ENCODE data around the gene NPPB. TPM values are rescaled to one million over a fixed set of nuclear protein-coding genes. Genes with fewer than 3 reads are reported as not detected.

Gene NPPB
- total RNA-seq, 1 donor from 2014 or later = not detected

DNA sequence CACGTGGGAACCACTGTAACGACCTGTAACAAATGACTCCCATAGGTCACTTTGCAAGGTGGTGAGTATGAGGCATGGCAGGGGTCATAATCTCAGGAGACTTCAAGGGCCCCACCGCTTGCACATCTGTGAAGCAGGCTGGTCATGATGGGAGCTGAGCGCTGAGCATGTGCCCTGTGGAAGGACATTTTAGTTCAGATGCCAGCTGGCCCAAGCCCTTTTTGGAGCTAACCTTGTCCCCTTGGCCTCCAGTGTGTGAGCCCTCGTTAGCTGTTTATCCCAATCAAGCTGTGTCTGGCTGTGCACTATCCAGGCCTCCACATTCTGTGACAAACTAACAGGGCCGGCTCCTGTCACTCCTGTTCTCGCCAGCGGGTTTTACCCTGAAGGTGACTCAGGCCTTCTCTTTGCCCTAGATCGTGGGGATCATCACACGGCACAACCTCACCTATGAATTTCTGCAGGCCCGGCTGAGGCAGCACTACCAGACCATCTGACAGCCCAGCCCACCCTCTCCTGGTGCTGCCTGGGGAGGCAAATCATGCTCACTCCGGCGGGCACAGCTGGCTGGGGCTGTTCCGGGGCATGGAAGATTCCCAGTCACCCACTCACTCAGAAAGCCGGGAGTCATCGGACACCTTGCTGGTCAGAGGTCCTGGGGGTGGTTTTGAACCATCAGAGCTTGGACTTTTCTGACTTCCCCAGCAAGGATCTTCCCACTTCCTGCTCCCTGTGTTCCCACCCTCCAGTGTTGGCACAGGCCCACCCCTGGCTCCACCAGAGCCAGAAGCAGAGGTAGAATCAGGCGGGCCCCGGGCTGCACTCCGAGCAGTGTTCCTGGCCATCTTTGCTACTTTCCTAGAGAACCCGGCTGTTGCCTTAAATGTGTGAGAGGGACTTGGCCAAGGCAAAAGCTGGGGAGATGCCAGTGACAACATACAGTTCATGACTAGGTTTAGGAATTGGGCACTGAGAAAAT, 18.7 kb downstream of the NPPB start:
- TF ChIP-seq, protein P1, sequence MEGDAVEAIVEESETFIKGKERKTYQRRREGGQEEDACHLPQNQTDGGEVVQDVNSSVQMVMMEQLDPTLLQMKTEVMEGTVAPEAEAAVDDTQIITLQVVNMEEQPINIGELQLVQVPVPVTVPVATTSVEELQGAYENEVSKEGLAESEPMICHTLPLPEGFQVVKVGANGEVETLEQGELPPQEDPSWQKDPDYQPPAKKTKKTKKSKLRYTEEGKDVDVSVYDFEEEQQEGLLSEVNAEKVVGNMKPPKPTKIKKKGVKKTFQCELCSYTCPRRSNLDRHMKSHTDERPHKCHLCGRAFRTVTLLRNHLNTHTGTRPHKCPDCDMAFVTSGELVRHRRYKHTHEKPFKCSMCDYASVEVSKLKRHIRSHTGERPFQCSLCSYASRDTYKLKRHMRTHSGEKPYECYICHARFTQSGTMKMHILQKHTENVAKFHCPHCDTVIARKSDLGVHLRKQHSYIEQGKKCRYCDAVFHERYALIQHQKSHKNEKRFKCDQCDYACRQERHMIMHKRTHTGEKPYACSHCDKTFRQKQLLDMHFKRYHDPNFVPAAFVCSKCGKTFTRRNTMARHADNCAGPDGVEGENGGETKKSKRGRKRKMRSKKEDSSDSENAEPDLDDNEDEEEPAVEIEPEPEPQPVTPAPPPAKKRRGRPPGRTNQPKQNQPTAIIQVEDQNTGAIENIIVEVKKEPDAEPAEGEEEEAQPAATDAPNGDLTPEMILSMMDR (IDR thresholded peaks at IDR 0.05) = no peak
- Mint-ChIP-seq H3K9me3 (ENCODE audit: low read depth) (no peaks in the 10 kb centered on the region), H3K36me3 (ENCODE audit: low read depth) (peaks cover 47% of the 10 kb centered on the region), H3K27me3 (ENCODE audit: low read depth) (no peaks in the 10 kb centered on the region), H3K4me1 (ENCODE audit: low read depth) (peaks cover 20% of the 10 kb centered on the region), H3K4me3 (ENCODE audit: unreplicated experiment) (no peak overlapping the region), H3K27ac (ENCODE audit: unreplicated experiment) (no peak overlapping the region)
- no peak for DNase-seq (ENCODE audit: low spot score)

DNA sequence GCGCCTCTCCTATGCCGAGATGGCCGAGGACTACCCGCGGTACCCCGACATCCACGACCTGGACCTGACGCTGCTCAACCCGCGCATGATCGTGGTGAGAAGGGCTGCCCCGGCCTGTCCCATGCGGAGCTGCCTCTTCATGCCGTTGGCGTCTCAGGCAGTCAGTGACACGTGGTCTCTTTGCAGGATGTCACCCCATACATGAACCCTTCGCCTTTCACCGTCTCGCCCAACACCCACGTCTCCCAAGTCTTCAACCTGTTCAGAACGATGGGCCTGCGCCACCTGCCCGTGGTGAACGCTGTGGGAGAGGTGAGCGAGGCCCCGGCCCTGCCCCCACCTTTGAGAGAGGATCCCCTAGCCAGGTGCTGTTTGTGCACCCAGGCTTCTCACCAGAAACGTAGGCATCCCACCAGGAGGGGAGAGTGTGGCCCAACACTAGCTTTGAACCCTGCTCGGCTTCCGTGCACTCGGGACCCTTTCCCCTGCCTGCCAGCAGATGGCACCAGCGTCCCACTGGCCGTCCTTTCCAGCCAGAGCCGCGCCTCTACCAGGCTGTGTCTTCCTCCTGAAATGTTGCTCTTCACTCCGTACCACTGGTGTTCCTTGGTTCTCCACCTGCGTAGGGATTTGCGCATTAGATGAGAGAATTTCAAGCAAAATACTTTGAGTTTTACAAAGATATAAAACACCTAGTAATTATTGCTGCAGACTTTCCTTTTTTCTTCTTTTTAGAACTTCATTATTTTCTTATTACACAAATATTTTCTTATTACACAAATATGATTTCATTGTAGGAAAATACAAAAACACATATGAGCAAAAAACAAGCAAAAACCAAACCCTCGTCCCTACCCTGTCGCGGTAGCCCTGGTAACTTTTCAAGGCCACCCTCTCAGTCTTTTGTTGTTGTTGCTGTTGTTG, 20.1 kb downstream of the NPPB start:
- Mint-ChIP-seq H3K27ac (ENCODE audit: unreplicated experiment) (no peak overlapping the region), H3K4me3 (ENCODE audit: unreplicated experiment) (no peak overlapping the region), H3K27me3 (ENCODE audit: low read depth) (no peaks in the 10 kb centered on the region), H3K36me3 (ENCODE audit: low read depth) (peaks cover 46% of the 10 kb centered on the region), H3K9me3 (ENCODE audit: low read depth) (no peaks in the 10 kb centered on the region), H3K4me1 (ENCODE audit: low read depth) (peaks cover 20% of the 10 kb centered on the region)
- TF ChIP-seq, protein P1 (IDR thresholded peaks at IDR 0.05) = peak; percentile 96
- no peak for DNase-seq (ENCODE audit: low spot score)

DNA sequence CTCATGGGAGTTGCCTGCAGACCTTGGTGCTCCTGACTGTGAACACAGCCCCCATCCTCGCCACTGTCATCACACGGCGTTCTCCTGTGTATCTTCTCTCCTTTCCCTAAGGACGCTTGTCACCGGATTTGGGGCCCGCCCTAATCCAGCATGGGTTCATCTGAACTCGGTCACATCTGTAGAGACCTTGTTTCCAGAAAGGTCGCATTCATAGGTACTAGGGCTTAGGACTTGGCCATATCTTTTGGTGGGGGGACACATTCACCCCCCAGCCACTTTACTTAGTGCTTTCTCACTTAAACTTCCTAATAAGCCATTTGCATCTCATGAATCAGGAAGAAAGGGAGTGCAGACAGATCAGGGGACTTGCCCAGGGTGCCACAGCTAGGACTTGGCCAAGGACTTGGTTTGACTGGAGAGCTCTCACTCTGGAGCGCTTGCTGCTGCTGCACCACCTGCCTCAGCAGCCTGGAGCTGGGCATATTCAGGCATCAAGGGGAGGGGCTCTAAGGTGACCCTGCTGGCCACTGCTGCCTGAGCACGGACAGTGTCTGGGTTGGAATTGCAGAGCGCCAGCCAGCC, 20.9 kb downstream of the NPPB start:
- Mint-ChIP-seq H3K9me3 (ENCODE audit: low read depth) (no peaks in the 10 kb centered on the region), H3K36me3 (ENCODE audit: low read depth) (peaks cover 41% of the 10 kb centered on the region), H3K4me1 (ENCODE audit: low read depth) (peaks cover 20% of the 10 kb centered on the region), H3K4me3 (ENCODE audit: unreplicated experiment) (no peak overlapping the region), H3K27me3 (ENCODE audit: low read depth) (no peaks in the 10 kb centered on the region), H3K27ac (ENCODE audit: unreplicated experiment) (no peak overlapping the region)
- TF ChIP-seq, protein P1 (IDR thresholded peaks at IDR 0.05) = no peak
- no peak for DNase-seq (ENCODE audit: low spot score)

DNA sequence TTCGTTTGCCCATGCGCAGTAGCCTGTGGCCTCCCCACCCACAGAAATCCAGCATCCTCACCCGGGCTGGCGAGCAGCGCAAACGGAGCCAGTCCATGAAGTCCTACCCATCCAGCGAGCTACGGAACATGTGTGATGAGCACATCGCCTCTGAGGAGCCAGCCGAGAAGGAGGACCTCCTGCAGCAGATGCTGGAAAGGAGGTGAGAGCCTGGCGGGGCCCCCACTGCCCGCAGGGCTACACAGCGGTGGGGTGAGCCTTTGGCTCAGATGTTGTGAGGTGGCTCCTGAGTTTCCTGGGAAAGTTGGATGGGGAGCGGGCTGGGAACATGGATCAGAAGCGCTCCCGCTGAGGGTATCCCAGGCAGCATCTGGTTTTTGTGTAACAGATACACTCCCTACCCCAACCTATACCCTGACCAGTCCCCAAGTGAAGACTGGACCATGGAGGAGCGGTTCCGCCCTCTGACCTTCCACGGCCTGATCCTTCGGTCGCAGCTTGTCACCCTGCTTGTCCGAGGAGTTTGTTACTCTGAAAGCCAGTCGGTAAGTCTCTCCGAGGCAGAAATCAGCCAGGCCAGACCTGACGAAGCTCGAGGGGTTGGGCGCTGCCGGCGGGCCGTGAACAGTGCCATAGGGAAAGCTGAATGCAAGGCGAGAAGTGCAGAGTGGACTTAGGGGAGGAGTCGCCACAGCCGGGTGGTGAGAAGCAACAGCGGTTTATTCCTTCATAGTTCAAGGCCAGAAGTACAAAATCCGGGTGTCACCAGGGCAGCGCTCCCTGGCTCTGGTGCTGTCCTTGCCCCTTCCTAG, 21.6 kb downstream of the NPPB start:
- Mint-ChIP-seq H3K27ac (ENCODE audit: unreplicated experiment) (no peak overlapping the region), H3K36me3 (ENCODE audit: low read depth) (peaks cover 43% of the 10 kb centered on the region), H3K27me3 (ENCODE audit: low read depth) (no peaks in the 10 kb centered on the region), H3K4me1 (ENCODE audit: low read depth) (peaks cover 17% of the 10 kb centered on the region), H3K9me3 (ENCODE audit: low read depth) (no peaks in the 10 kb centered on the region), H3K4me3 (ENCODE audit: unreplicated experiment) (no peak overlapping the region)
- no peak for DNase-seq (ENCODE audit: low spot score)
- TF ChIP-seq, protein P1 (IDR thresholded peaks at IDR 0.05) = no peak

Data from chondrocyte (in vitro differentiated cells).